Measurements from ENCODE around the gene SGTA.

DNA sequence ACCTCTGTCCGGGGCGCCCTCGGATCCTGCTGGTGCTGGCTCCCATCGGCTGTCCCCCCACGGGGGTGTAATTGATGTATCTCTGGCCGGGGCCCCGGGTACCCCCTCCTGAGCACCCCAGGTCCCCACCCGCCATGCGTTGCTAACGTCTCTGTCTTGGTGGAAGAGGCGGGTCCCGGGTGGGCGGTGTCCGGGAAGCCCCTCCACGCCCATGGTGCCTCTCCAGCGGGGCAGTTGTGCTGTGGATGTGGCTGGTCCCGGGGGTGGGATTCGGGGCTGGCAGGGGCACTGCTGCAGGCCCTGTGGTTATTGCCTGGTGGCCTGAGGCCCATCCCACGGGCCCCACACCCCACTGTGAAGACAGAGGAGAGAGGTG lies 66.8 kb downstream of the SGTA start:
- TF ChIP-seq, protein P1, sequence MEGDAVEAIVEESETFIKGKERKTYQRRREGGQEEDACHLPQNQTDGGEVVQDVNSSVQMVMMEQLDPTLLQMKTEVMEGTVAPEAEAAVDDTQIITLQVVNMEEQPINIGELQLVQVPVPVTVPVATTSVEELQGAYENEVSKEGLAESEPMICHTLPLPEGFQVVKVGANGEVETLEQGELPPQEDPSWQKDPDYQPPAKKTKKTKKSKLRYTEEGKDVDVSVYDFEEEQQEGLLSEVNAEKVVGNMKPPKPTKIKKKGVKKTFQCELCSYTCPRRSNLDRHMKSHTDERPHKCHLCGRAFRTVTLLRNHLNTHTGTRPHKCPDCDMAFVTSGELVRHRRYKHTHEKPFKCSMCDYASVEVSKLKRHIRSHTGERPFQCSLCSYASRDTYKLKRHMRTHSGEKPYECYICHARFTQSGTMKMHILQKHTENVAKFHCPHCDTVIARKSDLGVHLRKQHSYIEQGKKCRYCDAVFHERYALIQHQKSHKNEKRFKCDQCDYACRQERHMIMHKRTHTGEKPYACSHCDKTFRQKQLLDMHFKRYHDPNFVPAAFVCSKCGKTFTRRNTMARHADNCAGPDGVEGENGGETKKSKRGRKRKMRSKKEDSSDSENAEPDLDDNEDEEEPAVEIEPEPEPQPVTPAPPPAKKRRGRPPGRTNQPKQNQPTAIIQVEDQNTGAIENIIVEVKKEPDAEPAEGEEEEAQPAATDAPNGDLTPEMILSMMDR (IDR thresholded peaks at IDR 0.05) = no peak
- TF ChIP-seq POLR2AphosphoS5 (IDR thresholded peaks at IDR 0.05; ENCODE audit: low read depth, low read length) (no peak), TCF7L2 (IDR thresholded peaks at IDR 0.05; ENCODE audit: low read depth, low read length) (no peak), SIN3A (IDR thresholded peaks at IDR 0.05; ENCODE audit: borderline replicate concordance, insufficient read depth, low read depth, low read length) (no peak)
- TF ChIP-seq, protein P2, sequence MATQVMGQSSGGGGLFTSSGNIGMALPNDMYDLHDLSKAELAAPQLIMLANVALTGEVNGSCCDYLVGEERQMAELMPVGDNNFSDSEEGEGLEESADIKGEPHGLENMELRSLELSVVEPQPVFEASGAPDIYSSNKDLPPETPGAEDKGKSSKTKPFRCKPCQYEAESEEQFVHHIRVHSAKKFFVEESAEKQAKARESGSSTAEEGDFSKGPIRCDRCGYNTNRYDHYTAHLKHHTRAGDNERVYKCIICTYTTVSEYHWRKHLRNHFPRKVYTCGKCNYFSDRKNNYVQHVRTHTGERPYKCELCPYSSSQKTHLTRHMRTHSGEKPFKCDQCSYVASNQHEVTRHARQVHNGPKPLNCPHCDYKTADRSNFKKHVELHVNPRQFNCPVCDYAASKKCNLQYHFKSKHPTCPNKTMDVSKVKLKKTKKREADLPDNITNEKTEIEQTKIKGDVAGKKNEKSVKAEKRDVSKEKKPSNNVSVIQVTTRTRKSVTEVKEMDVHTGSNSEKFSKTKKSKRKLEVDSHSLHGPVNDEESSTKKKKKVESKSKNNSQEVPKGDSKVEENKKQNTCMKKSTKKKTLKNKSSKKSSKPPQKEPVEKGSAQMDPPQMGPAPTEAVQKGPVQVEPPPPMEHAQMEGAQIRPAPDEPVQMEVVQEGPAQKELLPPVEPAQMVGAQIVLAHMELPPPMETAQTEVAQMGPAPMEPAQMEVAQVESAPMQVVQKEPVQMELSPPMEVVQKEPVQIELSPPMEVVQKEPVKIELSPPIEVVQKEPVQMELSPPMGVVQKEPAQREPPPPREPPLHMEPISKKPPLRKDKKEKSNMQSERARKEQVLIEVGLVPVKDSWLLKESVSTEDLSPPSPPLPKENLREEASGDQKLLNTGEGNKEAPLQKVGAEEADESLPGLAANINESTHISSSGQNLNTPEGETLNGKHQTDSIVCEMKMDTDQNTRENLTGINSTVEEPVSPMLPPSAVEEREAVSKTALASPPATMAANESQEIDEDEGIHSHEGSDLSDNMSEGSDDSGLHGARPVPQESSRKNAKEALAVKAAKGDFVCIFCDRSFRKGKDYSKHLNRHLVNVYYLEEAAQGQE (IDR thresholded peaks at IDR 0.05; ENCODE audit: insufficient read depth in 1 of 2, low read depth in 2 of 2, low read length in 1 of 2) = no peak
